Muscle of back (tissue), 11 donors: ENCODE data around the gene TAX1BP3. TPM values are rescaled to one million over a fixed set of nuclear protein-coding genes. Genes with fewer than 3 reads are reported as not detected.

Source experiments
- DNase-seq, 3 donors: peaks; one replicate each; pipeline versions ENCODE4 v3.0.0 to v3.0.0-alpha.2; 2013
- polyA plus RNA-seq, 10 donors: library from polyadenylated mRNA; unstranded; fragments of 120-200 nt; gene quantifications; one replicate each; pipeline ENCODE4 v1.2.1, GENCODE V29; 2013; ENCODE audit not compliant: insufficient read length in 10 of 10

Gene TAX1BP3
- polyA plus RNA-seq, 10 donors = 39.9 to 87.0 (median 57.2) TPM

DNA sequence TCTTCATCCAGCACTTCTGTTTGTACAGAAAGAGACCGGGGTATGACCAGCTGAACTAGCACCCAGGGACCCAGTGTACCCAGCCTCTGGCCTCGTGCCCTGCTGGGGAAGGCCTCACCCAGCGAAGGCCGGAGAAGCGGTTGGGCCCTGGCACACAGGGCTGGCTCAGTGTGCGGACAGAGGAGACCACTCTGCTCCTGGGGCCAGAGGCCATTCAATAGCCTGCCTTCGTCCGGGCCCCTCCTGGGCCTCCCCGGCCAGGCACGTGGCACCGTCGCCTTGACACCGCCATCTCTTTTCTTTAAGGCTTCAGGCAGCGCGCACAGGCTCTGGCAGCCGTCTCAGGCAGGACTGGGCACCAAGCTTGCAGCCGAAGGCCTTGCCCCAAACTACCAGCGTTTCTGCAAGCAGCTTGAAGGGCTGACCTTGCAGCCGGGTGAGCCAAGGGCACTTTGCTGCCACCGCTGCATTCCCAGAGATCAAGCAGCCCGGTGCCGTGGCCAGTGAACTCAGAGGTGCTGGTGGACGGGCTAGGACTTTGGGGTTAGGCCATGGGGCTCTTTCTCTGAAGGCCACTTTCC lies 8.0 kb downstream of the TAX1BP3 start:
- DNase-seq = no peak

DNA sequence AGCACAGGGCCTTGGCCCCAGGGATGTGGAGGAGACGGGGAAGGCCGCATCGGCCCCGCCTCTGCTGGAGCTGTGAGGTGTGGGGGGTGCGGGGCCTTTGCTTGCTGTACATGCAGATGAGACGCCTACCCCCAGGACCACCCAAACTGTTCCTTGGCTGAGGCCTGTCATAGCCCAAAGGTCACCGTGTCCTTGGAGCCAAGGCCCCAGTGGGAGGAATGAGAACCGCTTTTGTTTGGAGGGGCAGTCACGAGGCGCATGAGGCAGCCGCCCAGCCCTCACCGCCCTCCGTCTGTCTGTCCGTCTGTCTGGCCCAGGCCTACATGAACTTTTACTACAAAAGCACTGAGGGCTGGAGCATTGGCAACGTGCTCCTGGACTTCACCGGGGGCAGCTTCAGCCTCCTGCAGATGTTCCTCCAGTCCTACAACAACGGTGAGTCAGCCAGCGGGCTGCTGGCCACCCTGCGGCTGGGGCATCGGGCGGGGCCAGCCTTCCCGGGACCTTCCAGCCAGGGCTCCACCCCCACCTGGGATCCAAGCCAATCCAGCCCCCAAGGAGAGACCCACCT lies 8.8 kb downstream of the TAX1BP3 start:
- peak in 1 of 3 donors; percentile 71 for DNase-seq

DNA sequence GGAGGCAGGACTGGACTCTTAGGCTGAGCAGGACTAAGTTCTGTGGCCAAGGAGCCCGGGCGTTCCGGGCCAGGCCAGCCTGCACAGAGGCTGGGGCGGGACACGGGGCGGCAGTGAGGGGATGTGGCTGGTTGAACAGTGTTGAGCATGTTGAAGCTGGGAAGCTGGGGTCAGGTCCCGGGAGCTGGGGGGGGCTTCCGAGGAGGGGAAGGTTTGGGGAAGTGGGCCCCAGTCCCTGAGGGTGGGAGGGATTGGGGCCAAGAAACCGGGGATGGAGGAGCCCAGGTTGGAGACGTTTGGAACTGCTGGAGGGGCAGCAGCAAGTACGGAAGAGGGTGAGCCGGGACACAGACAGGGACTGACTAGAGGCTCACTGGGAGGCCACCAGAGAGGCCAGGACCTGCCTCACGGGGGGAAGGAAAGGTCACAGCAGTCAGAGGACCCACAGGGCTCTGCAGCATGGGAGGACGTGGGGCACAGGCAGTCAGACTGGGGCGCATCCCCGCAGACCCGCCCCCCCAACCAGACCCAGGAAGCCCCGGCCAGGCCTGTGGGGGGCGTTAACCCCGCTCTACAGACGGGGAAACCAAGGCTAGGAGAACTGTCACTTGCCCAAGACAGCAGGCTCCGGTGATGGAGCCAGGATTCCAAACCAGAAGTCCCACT lies 9.5 kb downstream of the TAX1BP3 start:
- no peak for DNase-seq

DNA sequence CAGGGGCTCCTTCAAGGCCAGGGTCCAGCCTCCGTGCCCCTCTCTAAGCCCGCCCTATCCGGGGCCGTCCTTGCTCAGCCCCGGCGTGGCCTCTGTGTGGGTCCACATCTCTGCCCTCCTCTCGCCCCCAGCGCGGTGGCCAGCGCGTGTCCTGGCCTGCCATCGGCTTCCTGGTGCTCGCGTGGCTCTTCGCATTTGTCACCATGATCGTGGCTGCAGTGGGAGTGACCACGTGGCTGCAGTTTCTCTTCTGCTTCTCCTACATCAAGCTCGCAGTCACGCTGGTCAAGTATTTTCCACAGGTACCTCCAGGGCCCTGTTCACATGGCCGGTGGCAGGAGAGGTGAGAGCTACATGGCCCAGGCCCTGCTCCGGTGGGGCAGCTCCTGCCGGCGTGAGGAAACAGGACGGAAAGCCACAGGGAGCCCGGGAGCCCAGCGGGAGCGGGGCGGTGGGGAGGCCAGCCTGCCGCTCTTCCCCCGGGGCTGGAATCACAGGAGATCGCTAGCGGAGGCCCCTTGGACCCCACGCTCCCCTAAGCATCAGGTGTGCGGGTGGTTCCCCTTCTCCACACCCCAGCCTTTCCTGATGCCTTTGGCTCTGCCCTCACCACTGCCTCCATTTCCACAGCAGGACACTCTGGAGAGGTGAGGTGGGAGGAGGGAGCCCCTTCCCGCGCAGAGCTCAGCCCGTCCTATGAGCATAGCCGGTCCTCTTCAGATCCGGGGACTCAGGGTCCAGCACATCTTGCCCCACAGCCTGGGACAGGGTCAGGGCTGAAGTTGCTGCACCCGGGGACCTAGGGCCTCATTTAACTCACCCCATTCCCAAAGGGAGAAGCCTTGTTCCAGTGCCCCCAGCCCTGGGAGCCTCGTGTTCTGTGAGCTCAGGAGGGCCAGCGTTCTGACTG lies 10.2 kb downstream of the TAX1BP3 start:
- DNase-seq = no peak

DNA sequence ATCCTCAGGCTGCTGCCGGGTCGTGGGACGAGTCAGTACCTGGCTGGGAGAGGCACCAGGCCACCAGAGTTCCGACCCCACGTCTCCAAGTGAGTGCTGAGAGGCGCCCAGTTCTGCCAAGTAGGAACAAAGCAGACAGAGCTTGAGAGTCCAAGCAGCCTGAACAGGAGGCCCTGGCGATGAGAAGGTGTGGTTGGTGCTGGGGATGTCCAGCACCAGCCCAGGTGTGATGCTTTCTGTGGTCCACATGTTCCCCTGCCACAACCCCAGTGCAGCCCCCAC lies 10.8 kb downstream of the TAX1BP3 start:
- DNase-seq = no peak

DNA sequence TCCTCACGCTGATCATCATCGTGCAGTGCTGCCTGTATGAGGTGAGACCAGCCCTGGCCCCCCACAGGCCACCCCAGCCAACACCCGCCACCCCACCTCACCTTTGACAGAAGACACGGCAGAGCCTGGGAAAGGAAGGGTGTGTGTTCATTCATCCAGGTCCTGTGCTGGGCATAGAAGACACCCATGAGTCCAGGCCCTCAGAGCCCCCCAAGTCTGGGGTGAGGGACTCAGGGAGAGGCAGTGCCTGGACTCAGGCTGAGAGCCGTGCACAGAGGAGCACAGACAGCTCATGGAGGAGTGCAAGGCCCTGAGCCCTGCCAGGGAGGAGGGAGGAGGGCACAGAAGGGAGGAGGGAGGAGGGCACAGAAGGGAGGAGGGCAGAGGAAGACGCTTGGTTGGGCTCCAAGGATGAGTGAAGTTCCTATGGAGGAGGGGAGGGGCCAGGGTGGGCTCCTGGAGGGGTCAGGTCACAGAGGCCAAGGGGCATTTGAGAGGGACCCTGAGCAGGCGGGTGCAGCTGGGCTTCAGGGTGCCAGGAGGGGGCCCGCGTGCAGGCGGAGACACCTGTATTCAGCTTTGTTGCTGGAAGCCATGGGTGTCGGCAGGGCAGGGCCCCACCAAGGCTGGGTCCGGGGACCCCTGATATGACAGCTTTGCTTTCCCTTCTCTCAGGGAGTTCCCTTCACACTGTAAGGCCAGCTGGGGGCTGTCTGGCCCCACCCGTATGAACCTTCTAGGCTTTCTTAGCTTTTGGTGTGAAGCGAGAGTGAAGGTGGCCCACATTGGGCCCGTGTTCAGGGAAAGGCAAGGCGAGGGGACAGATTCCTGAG lies 11.4 kb downstream of the TAX1BP3 start:
- no peak for DNase-seq

DNA sequence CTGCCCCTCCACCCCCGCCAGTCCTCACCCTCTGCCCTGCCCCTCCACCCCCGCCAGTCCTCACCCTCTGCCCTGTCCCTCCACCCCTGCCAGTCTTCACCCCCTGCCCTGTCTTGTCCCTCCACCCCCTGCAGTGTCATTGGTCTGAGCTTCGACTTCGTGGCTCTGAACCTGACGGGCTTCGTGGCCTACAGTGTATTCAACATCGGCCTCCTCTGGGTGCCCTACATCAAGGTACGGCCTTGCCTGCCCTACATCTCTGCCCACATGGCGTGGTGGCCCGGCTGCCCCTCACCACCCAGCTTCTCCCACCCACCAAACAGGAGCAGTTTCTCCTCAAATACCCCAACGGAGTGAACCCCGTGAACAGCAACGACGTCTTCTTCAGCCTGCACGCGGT lies 12.0 kb downstream of the TAX1BP3 start:
- no peak for DNase-seq

DNA sequence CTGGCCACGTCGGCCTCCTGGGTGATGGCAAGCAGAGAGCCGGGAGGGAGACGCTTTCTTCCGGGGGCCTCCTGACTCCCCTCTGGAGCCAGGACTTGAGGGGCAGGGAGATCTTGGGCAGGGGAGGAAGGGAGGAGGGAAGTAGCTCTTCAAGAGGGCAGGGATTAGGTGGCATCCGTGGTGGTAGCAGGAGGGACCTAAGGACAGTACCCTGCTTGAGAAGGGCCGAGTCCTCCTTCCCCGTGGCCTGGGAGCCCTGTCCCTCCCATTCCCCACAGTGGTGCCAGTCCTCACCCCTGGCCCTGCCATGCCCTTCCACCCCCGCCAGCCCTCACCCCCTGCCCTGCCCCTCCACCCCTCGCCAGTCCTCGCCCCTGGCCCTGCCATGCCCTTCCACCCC lies 12.6 kb downstream of the TAX1BP3 start:
- DNase-seq = no peak

DNA sequence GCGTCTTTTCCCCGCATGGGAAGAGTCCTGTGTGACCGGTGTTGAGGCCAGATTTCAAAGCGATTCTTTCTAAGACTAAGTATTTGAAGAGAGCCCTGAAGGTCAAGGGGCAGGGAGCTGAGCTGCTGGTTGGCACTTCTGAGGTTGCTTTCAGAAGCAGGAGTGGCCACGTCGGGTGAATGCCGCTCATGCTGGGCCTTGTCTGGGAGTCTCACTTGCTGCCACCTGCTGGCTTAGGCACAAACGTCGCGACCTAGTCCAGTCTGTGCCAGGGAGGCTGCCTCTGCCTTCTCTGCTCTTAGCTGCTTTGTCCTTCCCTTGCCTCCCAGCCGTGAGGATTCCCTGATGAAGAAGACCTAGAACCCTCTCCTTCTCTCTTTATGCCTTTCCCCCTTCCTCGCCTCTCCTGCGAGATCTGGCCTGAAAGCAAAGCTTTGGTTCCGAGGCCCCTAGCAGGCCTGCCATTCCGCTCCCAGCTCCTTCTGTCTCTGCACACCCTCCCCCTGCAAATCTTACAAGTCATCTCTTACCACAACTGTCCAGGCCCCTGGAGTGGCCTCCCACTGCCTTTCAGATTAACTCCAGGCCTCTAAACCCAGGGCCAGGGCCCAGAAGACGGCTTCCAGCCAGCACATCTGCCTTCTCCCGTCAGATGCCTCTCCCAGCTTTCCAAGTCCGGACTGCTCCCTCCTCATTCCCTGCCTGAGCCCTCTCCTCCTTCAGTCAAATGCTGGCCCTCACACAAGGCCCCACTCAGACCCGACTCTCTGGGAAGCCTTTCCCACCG lies 20.4 kb downstream of the TAX1BP3 start:
- peak in 1 of 3 donors; percentile 71 for DNase-seq

DNA sequence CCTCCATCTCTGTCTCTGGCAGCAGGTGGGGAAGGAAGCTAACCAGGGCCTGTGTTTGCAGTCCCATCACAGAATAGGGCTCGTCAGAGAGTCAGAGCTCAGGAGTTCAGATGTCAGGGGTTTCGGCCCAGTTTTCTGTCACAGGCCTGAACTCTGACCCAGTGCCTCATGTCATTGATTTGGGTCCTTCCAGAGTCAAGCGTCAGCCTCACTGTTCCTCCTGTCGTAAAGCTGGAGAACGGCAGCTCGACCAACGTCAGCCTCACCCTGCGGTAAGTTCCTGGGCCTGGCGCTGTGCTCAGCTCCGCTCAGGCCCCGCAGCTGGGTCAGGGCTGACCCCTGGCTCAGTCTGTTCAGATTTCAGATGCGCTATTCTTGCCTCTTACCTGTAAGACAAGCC lies 21.1 kb downstream of the TAX1BP3 start:
- DNase-seq = no peak

DNA sequence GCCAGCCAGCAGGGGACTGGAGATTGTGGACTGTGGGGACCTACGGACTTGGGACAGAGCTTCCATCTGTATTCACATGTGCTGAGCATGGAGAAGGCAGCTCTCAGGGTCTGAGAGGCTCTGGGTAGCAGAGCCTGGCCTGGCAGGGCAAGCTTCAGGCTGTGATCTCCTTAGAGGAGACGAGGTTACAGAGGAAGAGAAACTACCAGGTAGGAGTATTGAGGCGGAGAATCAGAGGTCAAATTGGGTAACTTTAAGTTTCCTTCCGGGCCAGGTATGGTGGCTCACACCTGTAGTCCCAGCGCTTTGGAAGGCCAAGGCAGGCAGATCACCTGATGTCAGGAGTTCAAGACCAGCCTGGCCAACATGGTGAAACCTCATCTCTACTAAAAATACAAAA lies 23.1 kb downstream of the TAX1BP3 start:
- no peak for DNase-seq

DNA sequence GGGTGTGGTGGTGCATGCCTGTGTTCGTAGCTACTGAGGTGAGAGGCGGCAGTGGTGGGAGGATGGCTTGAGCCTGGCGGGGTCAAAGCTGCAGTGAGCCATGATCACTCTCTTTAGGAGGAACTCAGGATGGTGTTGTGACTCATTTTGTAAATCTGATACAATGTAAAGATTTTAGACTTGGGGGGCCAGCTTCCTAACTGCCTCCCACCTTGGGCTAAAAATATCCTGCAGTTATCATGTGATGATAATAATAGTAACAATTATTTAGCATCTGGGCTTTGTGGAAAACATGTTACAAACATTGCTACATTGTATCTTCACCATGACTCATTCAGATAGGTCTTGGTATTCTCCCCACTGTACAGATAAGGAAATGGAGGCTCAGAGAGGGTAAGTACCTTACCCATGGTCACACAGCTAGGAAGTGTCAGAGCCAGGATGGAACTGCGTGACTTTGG lies 24.5 kb downstream of the TAX1BP3 start:
- DNase-seq = no peak

DNA sequence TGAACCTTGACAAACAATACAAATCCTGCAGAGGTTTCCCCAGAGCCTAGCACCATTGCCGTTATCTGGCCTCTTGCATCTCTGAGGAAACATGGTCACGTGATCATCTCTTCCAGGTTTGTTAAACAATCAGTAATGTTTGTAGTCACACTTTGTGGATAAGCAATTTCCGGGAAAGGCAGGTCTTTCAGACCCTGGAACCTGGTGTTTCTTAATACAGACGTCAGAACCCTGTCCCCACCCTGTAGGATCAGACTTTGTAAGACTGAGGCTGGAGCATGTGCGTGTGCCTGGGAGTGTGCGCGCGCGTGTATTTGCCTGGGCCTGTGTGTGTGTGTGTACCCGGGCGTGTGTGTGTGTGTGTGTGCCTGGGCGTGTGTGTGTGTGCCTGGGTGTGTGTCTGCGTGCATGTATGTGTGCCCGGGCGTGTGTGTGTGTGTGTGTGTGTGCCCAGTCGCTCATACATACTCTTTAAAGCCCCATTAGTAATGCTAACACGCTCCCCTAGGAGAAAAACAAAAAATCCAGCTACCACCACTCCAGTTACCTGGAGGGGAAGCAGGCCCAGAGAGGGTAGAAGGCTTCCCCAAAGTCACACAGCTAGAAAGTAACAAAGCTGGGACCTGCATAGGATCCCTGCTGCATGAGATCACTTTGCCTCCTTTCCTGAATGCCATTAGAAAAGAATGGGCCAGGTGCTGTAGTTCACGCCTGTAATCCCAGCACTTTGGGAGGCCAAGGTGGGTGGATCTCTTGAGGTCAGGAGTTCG lies 26.5 kb downstream of the TAX1BP3 start:
- no peak for DNase-seq

DNA sequence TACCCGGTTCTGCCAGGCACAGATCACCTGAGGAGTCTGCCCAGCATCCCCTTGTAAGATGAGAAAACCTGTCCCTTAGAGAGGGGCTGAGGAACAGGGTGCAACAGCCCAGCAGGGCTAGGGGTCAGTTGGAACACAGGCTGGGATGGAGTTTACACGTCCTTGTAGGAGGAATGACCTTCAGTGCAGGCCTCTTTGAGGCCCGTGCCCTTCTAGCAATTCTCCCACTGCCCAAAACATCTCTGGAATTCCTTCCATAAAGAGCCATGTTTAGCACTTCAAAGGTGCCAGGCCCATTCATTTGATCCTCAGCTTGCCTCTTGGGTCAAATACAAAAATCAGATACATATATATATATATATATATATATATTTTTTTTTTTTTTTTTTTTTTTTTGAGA lies 27.4 kb downstream of the TAX1BP3 start:
- DNase-seq = no peak

DNA sequence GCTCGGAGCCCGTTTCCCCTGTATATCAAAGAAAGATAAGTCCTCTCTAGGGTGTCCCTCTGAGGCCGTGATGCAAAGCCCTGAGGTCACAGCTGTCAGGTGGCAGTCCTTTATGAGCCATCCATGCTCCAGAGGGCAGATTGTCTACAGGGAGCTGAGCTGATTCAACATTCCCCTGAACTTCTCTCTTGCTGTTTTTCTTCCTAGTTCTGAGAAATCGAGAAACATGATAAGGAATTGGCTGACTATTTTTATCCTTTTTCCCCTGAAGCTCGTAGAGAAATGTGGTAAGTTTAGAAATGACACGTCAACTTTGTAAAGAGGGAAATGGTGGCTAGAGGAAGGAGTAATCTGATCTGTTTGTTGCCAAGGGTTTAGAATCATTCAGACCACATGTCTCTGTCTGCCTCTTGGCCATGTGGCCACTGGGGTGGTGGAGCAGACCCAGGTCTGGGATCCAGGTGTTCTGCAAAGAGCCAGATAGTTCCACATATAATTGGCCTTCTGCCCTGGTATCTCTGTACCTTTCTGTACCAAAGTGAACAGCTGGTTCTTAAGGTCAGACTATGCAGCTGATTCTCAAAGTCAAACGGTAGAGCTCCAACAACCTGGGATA lies 28.3 kb downstream of the TAX1BP3 start:
- DNase-seq = no peak

DNA sequence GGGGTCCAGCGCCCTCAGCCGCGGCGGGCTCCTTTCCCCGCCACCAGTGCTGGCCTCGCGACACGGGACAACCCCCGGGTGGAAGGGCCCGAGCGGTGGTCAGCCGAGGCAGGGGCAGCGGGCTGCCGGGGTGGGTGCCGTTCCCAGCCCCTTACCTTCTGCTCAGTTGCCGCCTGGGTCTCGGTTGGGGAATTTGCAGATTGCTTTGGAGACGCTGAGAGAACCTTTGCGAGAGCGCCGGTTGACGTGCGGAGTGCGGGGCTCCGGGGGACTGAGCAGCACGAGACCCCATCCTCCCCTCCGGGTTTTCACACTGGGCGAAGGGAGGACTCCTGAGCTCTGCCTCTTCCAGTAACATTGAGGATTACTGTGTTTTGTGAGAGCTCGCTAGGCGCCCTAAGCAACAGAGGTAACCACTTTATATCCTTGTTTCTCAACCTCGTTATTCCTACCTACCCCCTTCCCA lies 31.4 kb downstream of the TAX1BP3 start:
- DNase-seq = no peak

DNA sequence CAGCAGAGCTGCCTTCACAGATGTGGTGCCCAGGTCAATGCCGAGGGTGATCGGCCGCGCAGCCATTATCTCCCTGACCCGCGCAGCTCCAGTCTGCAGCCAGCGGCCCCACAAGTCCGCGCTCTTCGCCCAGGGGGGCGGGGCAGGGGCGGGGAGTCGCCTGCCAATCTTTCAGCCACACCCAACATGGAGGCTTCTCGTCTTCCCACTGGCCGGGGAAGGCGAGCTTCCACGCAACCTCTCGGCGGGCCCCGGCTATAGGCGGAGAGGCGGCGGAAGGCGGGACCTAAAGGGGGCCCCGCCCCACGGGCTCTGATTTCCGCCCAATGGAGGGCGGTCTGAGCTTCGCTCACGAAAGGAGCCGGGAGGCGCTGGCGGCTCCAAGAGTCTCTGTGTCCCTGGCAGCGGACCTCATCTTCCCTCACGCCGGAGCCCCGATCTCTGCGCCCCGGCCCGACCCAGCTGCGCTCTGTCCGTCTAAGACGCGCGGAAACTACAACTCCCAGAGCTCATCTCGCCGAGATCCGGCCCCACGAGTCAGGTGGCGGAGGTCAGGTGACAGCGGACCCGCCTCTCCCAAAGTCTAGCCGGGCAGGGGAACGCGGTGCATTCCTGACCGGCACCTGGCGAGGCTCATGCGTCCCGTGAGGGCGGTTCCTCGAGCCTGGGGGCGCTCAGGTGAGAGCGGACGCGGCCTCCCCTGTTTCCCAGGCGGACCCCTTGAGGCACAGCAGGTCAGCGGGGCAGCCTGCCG lies 32.0 kb downstream of the TAX1BP3 start, which contains the start of the genes CTNS and SHPK:
TSS of gene CTNS (plus strand) at position 607 of the 754 bp plus-strand sequence. CDS start 3,447 bp downstream, outside the sequence.
TSS of gene SHPK (minus strand) at position 97 of the 754 bp plus-strand sequence. CDS start at position 66, 31 bp downstream.
- DNase-seq = peak; percentile 96 to 99 (median 97)

DNA sequence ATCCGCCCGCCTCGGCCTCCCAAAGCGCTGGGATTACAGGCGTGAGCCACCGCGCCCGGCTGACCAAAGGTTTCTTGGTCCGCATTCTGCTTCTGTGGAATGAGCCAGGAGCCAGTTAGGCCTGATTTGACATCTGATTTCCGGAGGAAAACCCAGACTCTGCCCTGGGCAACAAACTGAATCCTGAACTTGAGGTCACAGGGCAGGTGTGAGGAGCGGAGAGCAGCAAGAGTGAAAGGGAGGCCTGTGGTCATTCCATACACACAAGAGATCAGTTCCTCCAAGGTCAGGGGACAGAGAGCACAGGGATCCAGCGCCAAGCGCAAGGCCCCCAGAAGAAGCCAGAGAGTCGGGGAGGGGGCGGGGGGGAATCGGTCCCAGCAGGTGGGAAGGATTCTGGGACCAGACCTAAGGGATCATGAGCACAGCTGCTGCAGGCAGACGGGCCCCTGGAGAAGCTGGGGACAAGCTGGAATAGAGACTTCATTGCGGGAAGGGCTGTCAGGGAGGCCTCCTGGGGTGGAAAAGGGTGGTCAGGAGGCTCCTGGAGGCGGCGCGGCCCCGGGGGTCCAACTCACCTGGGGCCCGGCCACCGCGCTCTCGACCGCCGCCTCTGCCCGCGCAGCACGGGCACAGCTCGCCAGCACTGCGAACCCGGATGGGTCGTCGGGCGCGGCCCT lies 32.8 kb downstream of the TAX1BP3 start:
- no peak for DNase-seq
